ENCODE results near the gene KRTAP4-11. TPM values are rescaled to one million over a fixed set of nuclear protein-coding genes. Genes with fewer than 3 reads are reported as not detected.

Gene KRTAP4-11
- total and polyA plus RNA-seq, 2 of the 8 experiments (the other 6 are each of a cell fraction or from before 2014, with no cell fraction given) = not detected

DNA sequence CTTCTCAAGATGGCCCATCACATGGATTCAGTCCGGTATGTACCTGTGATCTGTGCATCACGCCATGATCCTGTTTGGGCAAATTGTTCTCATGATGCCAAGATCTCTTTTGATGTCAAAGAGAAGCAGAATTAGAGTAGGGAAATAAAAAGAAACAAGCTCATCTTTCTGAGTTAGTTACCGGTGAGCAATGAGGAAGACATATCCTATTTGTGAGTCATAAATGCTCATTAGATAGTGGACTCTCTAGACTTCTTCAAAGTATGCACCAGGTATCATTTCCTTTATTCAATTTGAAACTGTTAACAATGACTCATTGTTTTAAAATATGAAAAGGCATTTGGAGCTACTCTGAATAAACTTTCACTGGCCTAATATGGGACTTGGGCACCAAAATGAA lies 13.8 kb upstream of the KRTAP4-11 start:
- no peak overlapping the region for H4K5ac ChIP-seq (ENCODE audit: insufficient read length, low read depth, low read length)
- no peaks in the 10 kb centered on the region for H3K79me2 ChIP-seq (ENCODE audit: control insufficient read depth in 1 of 2, insufficient read depth in 2 of 2, low read length in 2 of 2)
- no peak overlapping the region for H2BK15ac ChIP-seq (ENCODE audit: low read length)
- no peak overlapping the region for H3K27ac ChIP-seq (ENCODE audit: low read depth, low read length)
- H4K91ac ChIP-seq (replicated peaks; ENCODE audit: insufficient read length, low read length) = no peak overlapping the region
- TF ChIP-seq CHD2 (IDR thresholded peaks at IDR 0.05; ENCODE audit: low read length) = no peak
- no peak for TF ChIP-seq JUN (IDR thresholded peaks at IDR 0.05; ENCODE audit: low read depth, low read length)
- H3K4me2 ChIP-seq (ENCODE audit: insufficient read depth in 1 of 2, low read depth in 2 of 2, low read length in 2 of 2) = no peak overlapping the region
- FAIRE-seq (no peak), DNase-seq (ENCODE audit: low read depth in 1 of 2, low spot score in 2 of 2) (no peak)
- H3K56ac ChIP-seq (replicated peaks; ENCODE audit: insufficient read length, low read depth, low read length) = no peak overlapping the region
- H2BK5ac ChIP-seq (ENCODE audit: low read depth, low read length) = no peak overlapping the region
- no peak overlapping the region for H2BK12ac ChIP-seq (ENCODE audit: low read depth, low read length)
- no peak overlapping the region for H3K23ac ChIP-seq (ENCODE audit: insufficient read length)
- H3K36me3 ChIP-seq (ENCODE audit: control insufficient read depth in 2 of 4, insufficient read depth in 4 of 4, low read length in 3 of 4) = no peaks in the 10 kb centered on the region
- no peak overlapping the region for H3K9ac ChIP-seq (replicated peaks in 1 of 4; ENCODE audit: extremely low read depth in 1 of 4, low read depth in 3 of 4, low read length in 3 of 4)
- no peaks in the 10 kb centered on the region for H3K23me2 ChIP-seq (ENCODE audit: low read depth, low read length)
- H3K4me1 ChIP-seq (replicated peaks in 1 of 4; ENCODE audit: control insufficient read depth in 3 of 4, insufficient read depth in 4 of 4, low read length in 3 of 4) = no peaks in the 10 kb centered on the region
- WGBS, 2 experiments (ENCODE audit: extremely low coverage in 1 of 2, insufficient coverage in 1 of 2, insufficient read length in 1 of 2, insufficient replicate concordance in 2 of 2, low coverage in 1 of 2, low lambda C conversion rate in 2 of 2, missing lambda C conversion rate in 1 of 2) = 90% methylated on average over 3 of the region's 3 CpGs; no CpG with 5 or more reads in 1 of the 2 experiments
- H3K27me3 ChIP-seq (replicated peaks in 1 of 4; ENCODE audit: control insufficient read depth in 3 of 4, extremely low read depth in 1 of 4, insufficient read depth in 3 of 4, low read length in 3 of 4) = no peaks in the 10 kb centered on the region
- H4K20me1 ChIP-seq (replicated peaks in 1 of 2; ENCODE audit: control insufficient read depth in 1 of 2, insufficient read depth in 2 of 2, low read length in 2 of 2) = no peaks in the 10 kb centered on the region
- H4K8ac ChIP-seq (ENCODE audit: extremely low read depth, insufficient read depth, low read length) = no peak overlapping the region
- H3K4me3 ChIP-seq (ENCODE audit: extremely low read depth in 1 of 4, insufficient read depth in 2 of 4, low read depth in 3 of 4, low read length in 4 of 4) = no peak overlapping the region
- H3K9me3 ChIP-seq (ENCODE audit: insufficient read depth in 2 of 2, low read depth in 1 of 2, low read length in 1 of 2) = no peaks in the 10 kb centered on the region
- H3K79me1 ChIP-seq (ENCODE audit: low read depth, low read length) = no peaks in the 10 kb centered on the region
- POLR2A ChIA-PET (ENCODE audit: partially characterized antibody) = no interaction called here
- no peak overlapping the region for H2BK120ac ChIP-seq (replicated peaks; ENCODE audit: low read depth, low read length)
- H2BK20ac ChIP-seq (ENCODE audit: low read length) = no peak overlapping the region
- H3K14ac ChIP-seq (ENCODE audit: insufficient read length) = no peak overlapping the region
- H2AK5ac ChIP-seq (ENCODE audit: low read depth, low read length) = no peak overlapping the region
- no peak overlapping the region for H3K18ac ChIP-seq (ENCODE audit: extremely low read depth, low read length)
- H2AFZ ChIP-seq (ENCODE audit: low read length) = no peak overlapping the region
- H3K4ac ChIP-seq (replicated peaks; ENCODE audit: insufficient read length, low read depth, low read length) = no peak overlapping the region
- CTCF ChIA-PET (ENCODE audit: partially characterized antibody) = interaction anchor here (1.2 kb wide), 1 partner anchor 219 kb away, joined by 3 read pairs; no protein-coding TSS in a partner anchor
